ENCODE data around the gene MEOX1.

GRCh38 chr17:43703630-43704029 is 41.9 kb upstream of the MEOX1 start:
- TF ChIP-seq, protein P1, sequence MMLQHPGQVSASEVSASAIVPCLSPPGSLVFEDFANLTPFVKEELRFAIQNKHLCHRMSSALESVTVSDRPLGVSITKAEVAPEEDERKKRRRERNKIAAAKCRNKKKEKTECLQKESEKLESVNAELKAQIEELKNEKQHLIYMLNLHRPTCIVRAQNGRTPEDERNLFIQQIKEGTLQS (IDR thresholded peaks at IDR 0.05; ENCODE audit: insufficient read depth, low read depth, low read length), result no peak
- TF ChIP-seq ZNF274 (IDR thresholded peaks at IDR 0.05; ENCODE audit: borderline replicate concordance, extremely low read depth, low read length), result no peak
- no peak for TF ChIP-seq HDAC6 (IDR thresholded peaks at IDR 0.05; ENCODE audit: low read depth, low read length)
- no peak for TF ChIP-seq CTCF (IDR thresholded peaks at IDR 0.05; ENCODE audit: control extremely low read depth in 1 of 3, insufficient read depth in 1 of 3, low read depth in 1 of 3, low read length in 3 of 3)
- TF ChIP-seq, protein P2, sequence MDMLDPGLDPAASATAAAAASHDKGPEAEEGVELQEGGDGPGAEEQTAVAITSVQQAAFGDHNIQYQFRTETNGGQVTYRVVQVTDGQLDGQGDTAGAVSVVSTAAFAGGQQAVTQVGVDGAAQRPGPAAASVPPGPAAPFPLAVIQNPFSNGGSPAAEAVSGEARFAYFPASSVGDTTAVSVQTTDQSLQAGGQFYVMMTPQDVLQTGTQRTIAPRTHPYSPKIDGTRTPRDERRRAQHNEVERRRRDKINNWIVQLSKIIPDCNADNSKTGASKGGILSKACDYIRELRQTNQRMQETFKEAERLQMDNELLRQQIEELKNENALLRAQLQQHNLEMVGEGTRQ (IDR thresholded peaks at IDR 0.05; ENCODE audit: low read length), result no peak
- no peak for TF ChIP-seq SP1 (IDR thresholded peaks at IDR 0.05; ENCODE audit: low read depth, low read length)
- TF ChIP-seq, protein P3, sequence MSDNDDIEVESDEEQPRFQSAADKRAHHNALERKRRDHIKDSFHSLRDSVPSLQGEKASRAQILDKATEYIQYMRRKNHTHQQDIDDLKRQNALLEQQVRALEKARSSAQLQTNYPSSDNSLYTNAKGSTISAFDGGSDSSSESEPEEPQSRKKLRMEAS (IDR thresholded peaks at IDR 0.05), result no peak
- no peak for TF ChIP-seq CREB1 (IDR thresholded peaks at IDR 0.05)
- no peak for TF ChIP-seq KDM5A (IDR thresholded peaks at IDR 0.05; ENCODE audit: low read length)
- no peak for TF ChIP-seq HDAC2 (IDR thresholded peaks at IDR 0.05; ENCODE audit: borderline replicate concordance in 1 of 2, low read depth in 2 of 2, low read length in 2 of 2)
- TF ChIP-seq TEAD4 (IDR thresholded peaks at IDR 0.05; ENCODE audit: low read depth, low read length), result no peak
